Vagina (tissue), 2 donors: ENCODE data around the gene HOXB3.

Experiments
- CTCF ChIP-seq, 3 experiments: fragments of 450-650 bp in 2 of 3; fragments of 200-600 bp in 1 of 3; sonication (generic) in 1 of 3; IDR thresholded peaks; one replicate each; pipeline ENCODE4 v1.5.1; 2017 to 2019; ENCODE audit warnings: antibody characterized with exemption in 3 of 3, mild to moderate bottlenecking in 2 of 3, moderate library complexity in 2 of 3
- POLR2A ChIP-seq, 2 donors: fragments of 450-650 bp; IDR thresholded peaks; one replicate each; pipeline ENCODE4 v1.6.1; 2017; ENCODE audit warnings: antibody characterized with exemption in 2 of 2, mild to moderate bottlenecking in 2 of 2, moderate library complexity in 2 of 2
- POLR2AphosphoS5 ChIP-seq, 2 donors: sonication (generic); formaldehyde crosslinking; IDR thresholded peaks; one replicate each; pipeline ENCODE4 v1.9.0; 2017; ENCODE audit warnings: antibody characterized with exemption in 2 of 2, mild to moderate bottlenecking in 2 of 2, low read depth in 1 of 2; ENCODE audit not compliant: insufficient read depth in 1 of 2

DNA sequence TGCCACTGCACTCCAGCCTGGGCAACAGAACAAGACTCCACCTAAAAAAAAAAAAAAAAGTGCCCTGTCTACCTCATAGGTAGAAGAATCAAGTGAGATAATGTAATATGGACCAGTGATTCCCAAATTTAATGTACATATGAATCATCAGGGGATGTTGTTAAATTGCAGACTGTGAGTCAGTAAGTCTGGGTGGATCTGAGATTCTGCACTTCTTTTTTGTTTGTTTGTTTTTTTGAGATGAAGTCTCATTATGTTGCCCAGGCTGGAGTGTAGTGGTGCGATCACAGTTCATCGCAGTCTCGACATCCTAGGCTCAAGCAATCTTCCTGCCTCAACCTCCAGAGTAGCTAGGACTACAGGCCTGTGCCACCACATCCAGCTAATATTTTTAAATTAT is 90.8 kb downstream of the HOXB3 start:
- no peak for TF ChIP-seq POLR2A (IDR thresholded peaks at IDR 0.05)
- TF ChIP-seq CTCF (IDR thresholded peaks at IDR 0.05): no peak
- no peak for TF ChIP-seq POLR2AphosphoS5 (IDR thresholded peaks at IDR 0.05; ENCODE audit: insufficient read depth in 1 of 2, low read depth in 1 of 2)
